Subcutaneous adipose tissue (tissue), 4 donors: ENCODE results near the gene CLMP. TPM values are rescaled to one million over a fixed set of nuclear protein-coding genes. Genes with fewer than 3 reads are reported as not detected.

Experiments
- total RNA-seq, 4 donors: library from RNA; depleted of rRNA; stranded (reverse); fragments of >200 nt; gene quantifications; one replicate each; pipeline ENCODE4 v1.1.0, GENCODE V29; 2016
- TF ChIP-seq, protein P1 (sequence below): fragments of 450-650 bp; IDR thresholded peaks from one replicate; pipeline ENCODE4 v1.5.1; 2016; ENCODE audit warnings: low read depth, mild to moderate bottlenecking, control low read depth, antibody characterized with exemption, moderate library complexity

Gene CLMP, protein sequence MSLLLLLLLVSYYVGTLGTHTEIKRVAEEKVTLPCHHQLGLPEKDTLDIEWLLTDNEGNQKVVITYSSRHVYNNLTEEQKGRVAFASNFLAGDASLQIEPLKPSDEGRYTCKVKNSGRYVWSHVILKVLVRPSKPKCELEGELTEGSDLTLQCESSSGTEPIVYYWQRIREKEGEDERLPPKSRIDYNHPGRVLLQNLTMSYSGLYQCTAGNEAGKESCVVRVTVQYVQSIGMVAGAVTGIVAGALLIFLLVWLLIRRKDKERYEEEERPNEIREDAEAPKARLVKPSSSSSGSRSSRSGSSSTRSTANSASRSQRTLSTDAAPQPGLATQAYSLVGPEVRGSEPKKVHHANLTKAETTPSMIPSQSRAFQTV
- 100 to 1,000 TPM; 201 to 240 (median 209) TPM for total RNA-seq

DNA sequence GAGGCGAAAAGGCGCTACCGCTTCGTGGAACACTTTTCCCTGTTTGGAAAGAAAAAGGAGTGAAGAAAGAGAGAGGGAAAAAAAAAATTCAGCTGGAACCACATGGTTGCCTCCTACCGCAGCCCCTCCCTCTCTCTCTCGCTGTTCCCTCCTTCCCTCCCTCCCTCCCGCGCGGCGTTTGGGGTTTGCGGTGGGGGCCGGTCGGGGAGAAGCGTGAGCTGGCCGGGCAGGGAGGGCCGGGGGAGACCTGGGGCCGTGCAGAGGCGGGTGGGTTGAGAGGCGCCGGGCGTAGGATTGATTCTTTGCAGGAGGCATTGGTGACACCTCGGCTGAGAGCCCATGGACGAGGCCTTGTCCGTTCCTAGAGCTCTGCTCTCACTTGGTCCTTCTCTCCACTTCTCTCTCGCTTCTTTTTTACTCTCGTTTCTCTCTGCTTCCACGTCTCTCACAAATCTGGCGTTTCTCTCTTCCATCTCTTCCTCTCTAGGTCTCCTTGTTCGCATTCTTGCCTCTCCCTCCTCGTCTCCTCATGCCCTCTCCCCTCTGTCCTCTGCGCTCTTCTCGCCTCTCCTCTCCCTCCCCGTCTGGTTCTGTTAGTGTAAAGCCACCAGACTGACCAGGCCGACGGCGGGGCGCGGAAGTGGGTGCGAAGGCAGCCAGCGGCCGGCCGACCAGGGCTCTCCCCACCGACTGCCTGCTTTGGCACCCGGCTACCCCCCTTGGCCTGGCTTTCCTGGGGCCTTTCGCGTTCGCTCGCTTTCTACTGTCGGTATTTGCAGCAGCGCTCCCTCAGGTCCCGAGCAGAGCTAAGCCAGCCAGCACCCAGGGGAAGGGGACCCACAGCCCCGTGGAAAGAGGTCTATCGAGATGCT is at the start of gene CLMP:
Gene CLMP (minus strand): TSS at position 61 of the 872 bp plus-strand sequence. CDS start 308 bp downstream, outside the sequence.
- TF ChIP-seq, protein P1, sequence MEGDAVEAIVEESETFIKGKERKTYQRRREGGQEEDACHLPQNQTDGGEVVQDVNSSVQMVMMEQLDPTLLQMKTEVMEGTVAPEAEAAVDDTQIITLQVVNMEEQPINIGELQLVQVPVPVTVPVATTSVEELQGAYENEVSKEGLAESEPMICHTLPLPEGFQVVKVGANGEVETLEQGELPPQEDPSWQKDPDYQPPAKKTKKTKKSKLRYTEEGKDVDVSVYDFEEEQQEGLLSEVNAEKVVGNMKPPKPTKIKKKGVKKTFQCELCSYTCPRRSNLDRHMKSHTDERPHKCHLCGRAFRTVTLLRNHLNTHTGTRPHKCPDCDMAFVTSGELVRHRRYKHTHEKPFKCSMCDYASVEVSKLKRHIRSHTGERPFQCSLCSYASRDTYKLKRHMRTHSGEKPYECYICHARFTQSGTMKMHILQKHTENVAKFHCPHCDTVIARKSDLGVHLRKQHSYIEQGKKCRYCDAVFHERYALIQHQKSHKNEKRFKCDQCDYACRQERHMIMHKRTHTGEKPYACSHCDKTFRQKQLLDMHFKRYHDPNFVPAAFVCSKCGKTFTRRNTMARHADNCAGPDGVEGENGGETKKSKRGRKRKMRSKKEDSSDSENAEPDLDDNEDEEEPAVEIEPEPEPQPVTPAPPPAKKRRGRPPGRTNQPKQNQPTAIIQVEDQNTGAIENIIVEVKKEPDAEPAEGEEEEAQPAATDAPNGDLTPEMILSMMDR = no peak

DNA sequence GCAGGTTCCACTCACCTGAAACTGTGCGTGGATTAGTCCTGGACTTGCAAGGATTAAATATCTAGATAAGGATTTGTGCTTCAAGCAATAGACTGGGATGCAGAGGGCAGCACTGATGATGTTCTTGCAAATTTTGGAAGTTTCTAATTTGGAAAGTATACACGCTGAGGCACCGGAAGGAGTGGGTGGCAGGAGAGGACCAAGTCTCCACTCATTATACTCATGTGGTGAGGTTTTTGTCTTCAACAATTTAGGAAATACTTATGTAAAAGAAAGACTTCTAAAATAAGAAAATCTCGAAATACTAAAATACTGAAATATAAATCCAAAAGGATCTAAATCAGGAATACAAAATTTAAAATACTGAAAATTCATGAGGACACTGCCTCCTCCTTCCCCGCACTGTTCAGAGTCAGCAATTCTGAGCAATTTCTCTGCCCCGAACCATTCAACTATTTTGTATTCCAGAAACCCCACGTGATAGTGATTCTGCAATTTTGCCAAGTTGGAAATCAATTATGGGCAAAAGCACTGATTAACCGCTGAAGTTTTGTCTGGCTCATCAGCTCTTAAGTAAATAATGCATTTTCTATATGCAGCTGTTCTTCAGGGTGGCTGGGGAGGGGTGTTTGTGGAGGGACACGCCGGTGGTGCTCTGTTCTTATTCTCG is 47.0 kb upstream of the CLMP start:
- TF ChIP-seq, protein P1 = no peak

DNA sequence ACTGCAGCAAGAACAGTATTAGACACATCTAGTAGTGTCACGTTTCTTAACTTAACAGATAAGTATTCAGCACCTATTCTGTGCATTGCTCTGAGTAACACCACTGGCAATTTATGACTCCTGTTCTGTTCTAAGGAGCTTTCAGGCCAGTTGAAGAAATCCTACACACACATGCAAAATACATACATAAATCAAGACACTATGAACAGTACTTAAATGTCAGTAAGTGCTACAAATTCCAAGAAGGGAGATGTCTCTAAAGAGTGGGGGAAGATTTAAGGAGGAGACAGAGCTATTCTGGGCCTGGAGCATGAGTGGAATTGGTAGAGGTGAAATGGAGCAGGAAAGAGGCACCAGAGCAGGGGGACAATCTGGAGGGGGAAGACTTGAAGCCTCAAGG is 46.2 kb upstream of the CLMP start:
- TF ChIP-seq, protein P1 = no peak

DNA sequence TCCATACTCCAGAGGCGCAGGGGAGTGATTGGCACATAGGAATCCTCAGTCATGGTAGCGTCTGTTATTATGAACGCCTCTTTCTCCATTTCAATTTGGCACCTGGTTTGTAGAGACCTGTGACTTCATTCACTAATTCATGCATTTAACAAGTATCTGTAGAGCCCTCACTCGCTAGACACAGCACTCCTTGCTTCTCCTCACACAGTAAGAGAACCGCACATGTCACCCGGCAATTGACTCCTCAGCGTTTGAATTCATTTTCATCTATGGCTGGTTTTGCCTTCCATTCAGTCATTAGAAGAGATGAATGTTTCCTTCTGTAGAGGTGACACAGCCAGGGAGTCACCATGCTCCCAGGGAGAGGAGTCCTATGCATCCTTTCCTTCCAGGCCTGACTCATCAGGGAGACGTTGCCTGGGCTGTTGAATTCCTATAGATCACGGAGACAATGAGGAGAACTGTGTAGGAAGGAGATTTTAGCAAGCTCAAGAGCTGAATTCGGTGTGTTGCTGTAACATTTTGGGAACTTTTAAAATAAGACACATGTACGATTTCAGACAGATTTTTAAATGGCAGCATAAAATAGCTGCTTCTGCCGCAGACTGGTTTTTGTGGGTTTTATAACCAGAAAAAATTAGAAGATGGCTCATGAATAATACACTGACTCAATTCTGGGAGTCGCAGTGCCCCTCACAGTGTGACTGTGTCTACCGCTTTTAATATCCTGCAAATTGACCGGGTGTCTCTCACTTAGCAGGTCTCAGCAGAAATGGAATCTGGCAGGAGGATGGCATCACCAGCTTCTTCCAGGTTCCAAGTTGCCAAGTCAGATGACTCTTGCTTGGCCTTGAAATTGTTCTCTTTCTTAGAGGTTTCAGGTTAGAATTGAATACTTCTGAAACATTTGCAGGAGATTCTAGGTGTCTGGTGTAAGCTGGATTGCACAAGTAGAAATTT is 44.4 kb upstream of the CLMP start:
- TF ChIP-seq, protein P1 = no peak

DNA sequence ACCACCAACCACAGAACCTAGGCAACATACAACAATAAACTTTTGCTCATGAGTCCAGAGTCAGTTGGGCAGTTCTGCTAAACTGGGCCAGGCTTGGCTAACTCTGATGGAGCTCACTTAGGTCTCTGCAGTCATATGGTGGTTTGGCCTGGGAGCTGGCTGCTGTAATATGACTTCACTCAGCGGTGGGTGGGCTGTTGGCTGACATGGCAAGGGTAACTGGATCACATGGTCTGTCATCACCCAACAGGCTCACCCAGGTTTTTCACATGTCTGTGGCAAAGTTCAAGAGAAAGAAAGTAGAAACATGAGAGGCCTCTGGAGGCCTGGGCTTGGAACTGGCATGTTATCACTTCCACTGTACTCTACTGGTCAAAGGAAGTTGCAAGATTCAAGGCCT is 43.2 kb upstream of the CLMP start:
- TF ChIP-seq, protein P1 = no peak

DNA sequence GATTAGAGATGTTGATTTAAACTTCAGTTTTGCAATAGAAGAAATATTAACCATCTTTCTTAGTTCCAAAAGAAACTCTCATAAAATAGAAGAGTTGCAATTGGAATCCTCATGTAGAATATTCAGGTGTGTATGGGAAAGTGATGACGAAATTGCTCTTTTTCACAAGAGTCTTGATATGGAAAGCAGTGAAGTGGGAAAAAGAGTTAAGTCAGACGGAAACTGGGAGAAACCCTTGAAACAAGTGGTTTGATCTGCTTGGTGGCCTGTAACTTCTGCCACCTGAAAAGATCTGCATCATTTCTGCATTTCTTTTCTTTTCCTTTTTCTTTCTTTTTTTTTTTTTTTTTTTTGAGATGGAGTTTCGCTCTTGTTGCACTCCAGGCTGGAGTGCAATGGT is 41.8 kb upstream of the CLMP start:
- TF ChIP-seq, protein P1 = no peak
